Panc1 (cell line): ENCODE measurements around the gene ENTREP1. TPM values are rescaled to one million over a fixed set of nuclear protein-coding genes. Genes with fewer than 3 reads are reported as not detected.

Experiments used
- ATAC-seq: fragments of 200-7000 bp; cut with Tn5 transposase; 2 replicates; pipeline ENCODE4 v1.9.1; 2020; ENCODE audit warnings: mild to moderate bottlenecking, moderate library complexity
- BruUV-seq: library from RNA; stranded (reverse); fragments of 400-500 nt; replicated peaks from 2 replicates; lab custom pipeline; 2021; lab: Mats Ljungman, UMichigan
- CTCF ChIA-PET: fragments of 300-600 bp; sonication (Branson Sonifier 250); formaldehyde crosslinking; loops from one replicate; lab custom pipeline; 2022; ENCODE audit warnings: antibody characterized with exemption; lab: Charles Lee
- POLR2A ChIA-PET: fragments of 300-600 bp; sonication (Branson Sonifier 250); formaldehyde crosslinking; loops from one replicate; lab custom pipeline; 2022; ENCODE audit warnings: antibody characterized with exemption; lab: Charles Lee
- DNase-seq: peaks from one replicate; pipeline ENCODE4 v3.0.0-alpha.2; 2010; ENCODE audit warnings: low read depth, low spot score
- H3K27ac ChIP-seq: 2 replicates; pipeline ENCODE4 v1.5.1; 2011; ENCODE audit warnings: mild to moderate bottlenecking, low read length, inconsistent platforms
- H3K27me3 ChIP-seq: fragments of 200-500 bp; sonication (Bioruptor generic); 2 replicates; pipeline ENCODE4 v1.6.0; 2014; ENCODE audit warnings: low read length, inconsistent platforms; ENCODE audit not compliant: control insufficient read depth, insufficient read depth
- H3K36me3 ChIP-seq: fragments of 200-500 bp; sonication (Bioruptor generic); 2 replicates; pipeline ENCODE4 v1.5.1; 2014; ENCODE audit warnings: inconsistent platforms, mild to moderate bottlenecking, low read length, moderate library complexity; ENCODE audit not compliant: control insufficient read depth, insufficient read depth
- H3K4me1 ChIP-seq: 2 replicates; pipeline ENCODE4 v1.5.1; 2011; ENCODE audit warnings: inconsistent platforms, mild to moderate bottlenecking, low read length, moderate library complexity; ENCODE audit not compliant: control insufficient read depth, insufficient read depth
- H3K4me3 ChIP-seq, 2 experiments: 2 replicates each; pipeline ENCODE4 v1.5.1; 2011 to 2012; ENCODE audit warnings: low read depth in 2 of 2, low read length in 2 of 2, mild to moderate bottlenecking in 2 of 2, inconsistent platforms in 1 of 2, moderate library complexity in 1 of 2
- H3K9me3 ChIP-seq: fragments of 200-500 bp; sonication (Bioruptor generic); 2 replicates; pipeline ENCODE4 v1.5.1; 2014; ENCODE audit warnings: low read depth, mild to moderate bottlenecking, inconsistent platforms, low read length, moderate library complexity; ENCODE audit not compliant: control insufficient read depth, insufficient read depth
- CTCF ChIP-seq: fragments of 450-650 bp; IDR thresholded peaks from 2 replicates; pipeline ENCODE4 v1.5.1; 2017; ENCODE audit warnings: mild to moderate bottlenecking
- POLR2AphosphoS5 ChIP-seq: IDR thresholded peaks from 2 replicates; pipeline ENCODE4 v1.6.1; 2012; ENCODE audit warnings: mild to moderate bottlenecking, low read depth, low read length, moderate library complexity
- REST ChIP-seq, 2 experiments: IDR thresholded peaks; 2 replicates each; pipeline ENCODE4 v1.6.1; 2011 to 2012; ENCODE audit warnings: low read depth in 2 of 2, control low read depth in 1 of 2, low read length in 1 of 2, mild to moderate bottlenecking in 1 of 2, moderate library complexity in 1 of 2; ENCODE audit not compliant: insufficient read depth in 1 of 2
- SIN3A ChIP-seq: IDR thresholded peaks from 2 replicates; pipeline ENCODE4 v1.6.1; 2012; ENCODE audit warnings: low read depth, mild to moderate bottlenecking, low read length, moderate library complexity, borderline replicate concordance; ENCODE audit not compliant: insufficient read depth
- TCF7L2 ChIP-seq: IDR thresholded peaks from 2 replicates; pipeline ENCODE4 v1.6.1; 2011; ENCODE audit warnings: mild to moderate bottlenecking, low read depth, low read length, inconsistent platforms
- in situ Hi-C: cut with HindIII; loops from 2 replicates; pipeline ENCODE4 v1.10.0; 2016; ENCODE audit warnings: low sequenced_read_pairs, low pct_unique_long_range_greater_than_20kb
- intact Hi-C: fragments of 100-400 bp; cut with micrococcal nuclease; formaldehyde crosslinking; loops from one replicate; pipeline ENCODE4 v1.10.0; 2022; ENCODE audit not compliant: unreplicated experiment
- total RNA-seq: library from RNA; stranded (reverse); gene quantifications from one replicate; pipeline ENCODE4 v1.2.1, GENCODE V29; 2021; ENCODE audit not compliant: unreplicated experiment

Gene ENTREP1
- total RNA-seq, 1 experiment from 2014 or later = 0.13 TPM

- TF ChIP-seq POLR2AphosphoS5 = no peak
- no peak for TF ChIP-seq TCF7L2
- TF ChIP-seq REST (IDR thresholded peaks at IDR 0.05; ENCODE audit: insufficient read depth in 1 of 2, low read depth in 2 of 2, low read length in 1 of 2) = no peak
- TF ChIP-seq SIN3A = no peak
- TF ChIP-seq CTCF = no peak
- no peaks in the 10 kb centered on the region for H3K36me3 ChIP-seq
- intact Hi-C loops (no loop called here), in situ Hi-C loops (no loop called here)
- H3K4me1 ChIP-seq = no peaks in the 10 kb centered on the region
- POLR2A ChIA-PET = no interaction called here
- DNase-seq (no peak), ATAC-seq (no peak)
- no peaks in the 10 kb centered on the region for H3K9me3 ChIP-seq
- no peak overlapping the region for H3K27ac ChIP-seq
- CTCF ChIA-PET = no interaction called here
- H3K4me3 ChIP-seq = no peak overlapping the region
- H3K27me3 ChIP-seq = no peaks in the 10 kb centered on the region; the same call in 1 of the 2 replicates
- BruUV-seq = no TSS peak
Observed at GRCh38 chr9:69313175-69313574, 11.8 kb upstream of the ENTREP1 start.

GRCh38 chr9:69314547-69314946, 10.5 kb upstream of the ENTREP1 start:
- Histone ChIP-seq H3K9me3 (no peaks in the 10 kb centered on the region), H3K36me3 (no peaks in the 10 kb centered on the region), H3K27ac (no peak overlapping the region), H3K4me3 (no peak overlapping the region), H3K4me1 (no peaks in the 10 kb centered on the region), H3K27me3 (no peaks in the 10 kb centered on the region; the same call in 1 of the 2 replicates)
- in situ Hi-C loops (no loop called here), intact Hi-C loops (no loop called here)
- DNase-seq (no peak), ATAC-seq (no peak)
- CTCF ChIA-PET = no interaction called here
- BruUV-seq = no TSS peak
- POLR2A ChIA-PET = no interaction called here
- TF ChIP-seq POLR2AphosphoS5 (no peak), TCF7L2 (no peak), CTCF (no peak), REST (IDR thresholded peaks at IDR 0.05; ENCODE audit: insufficient read depth in 1 of 2, low read depth in 2 of 2, low read length in 1 of 2) (no peak), SIN3A (no peak)
